SJSA1 (cell line): Measurements from ENCODE around the gene PLXNB3. TPM values are rescaled to one million over a fixed set of nuclear protein-coding genes. Genes with fewer than 3 reads are reported as not detected.
"Not testable (repeated sequence)": the region's sequence is repeated elsewhere in the genome, so short reads cannot be mapped to it uniquely, and the experiment has no call there.

Source experiments
- DNase-seq, 2 experiments: peaks; one replicate each; pipeline ENCODE4 v3.0.0-alpha.2; 2015 to 2020; ENCODE audit warnings: low spot score in 2 of 2, low read depth in 1 of 2
- H3K27ac ChIP-seq: fragments of 250-450 bp; sonication (Bioruptor Pico); 2 replicates; pipeline ENCODE4 v1.5.1; 2020; ENCODE audit warnings: mild to moderate bottlenecking, moderate library complexity
- H3K27me3 ChIP-seq: fragments of 250-450 bp; sonication (Bioruptor Pico); replicated peaks from 2 replicates; pipeline ENCODE4 v1.5.1; 2020; ENCODE audit warnings: mild to moderate bottlenecking, moderate library complexity
- H3K36me3 ChIP-seq: fragments of 250-450 bp; sonication (Bioruptor Pico); 2 replicates; pipeline ENCODE4 v1.5.1; 2020; ENCODE audit warnings: mild to moderate bottlenecking
- H3K4me1 ChIP-seq: fragments of 250-450 bp; sonication (Bioruptor Pico); replicated peaks from 2 replicates; pipeline ENCODE4 v1.6.1; 2021; ENCODE audit warnings: mild to moderate bottlenecking
- H3K4me3 ChIP-seq: fragments of 250-450 bp; sonication (Bioruptor Pico); 2 replicates; pipeline ENCODE4 v1.5.1; 2020; ENCODE audit warnings: mild to moderate bottlenecking
- H3K9me3 ChIP-seq: fragments of 250-450 bp; sonication (Bioruptor Pico); replicated peaks from 2 replicates; pipeline ENCODE4 v1.5.1; 2020; ENCODE audit warnings: mild to moderate bottlenecking
- total RNA-seq: library from RNA; depleted of rRNA; stranded (reverse); fragments of >200 nt; shearing (Covaris generic); gene quantifications from 2 replicates; pipeline ENCODE4 v1.2.3, GENCODE V29; 2014

PLXNB3 gene
- total RNA-seq, 1 experiment from 2014 or later, result 1.3 TPM

DNA sequence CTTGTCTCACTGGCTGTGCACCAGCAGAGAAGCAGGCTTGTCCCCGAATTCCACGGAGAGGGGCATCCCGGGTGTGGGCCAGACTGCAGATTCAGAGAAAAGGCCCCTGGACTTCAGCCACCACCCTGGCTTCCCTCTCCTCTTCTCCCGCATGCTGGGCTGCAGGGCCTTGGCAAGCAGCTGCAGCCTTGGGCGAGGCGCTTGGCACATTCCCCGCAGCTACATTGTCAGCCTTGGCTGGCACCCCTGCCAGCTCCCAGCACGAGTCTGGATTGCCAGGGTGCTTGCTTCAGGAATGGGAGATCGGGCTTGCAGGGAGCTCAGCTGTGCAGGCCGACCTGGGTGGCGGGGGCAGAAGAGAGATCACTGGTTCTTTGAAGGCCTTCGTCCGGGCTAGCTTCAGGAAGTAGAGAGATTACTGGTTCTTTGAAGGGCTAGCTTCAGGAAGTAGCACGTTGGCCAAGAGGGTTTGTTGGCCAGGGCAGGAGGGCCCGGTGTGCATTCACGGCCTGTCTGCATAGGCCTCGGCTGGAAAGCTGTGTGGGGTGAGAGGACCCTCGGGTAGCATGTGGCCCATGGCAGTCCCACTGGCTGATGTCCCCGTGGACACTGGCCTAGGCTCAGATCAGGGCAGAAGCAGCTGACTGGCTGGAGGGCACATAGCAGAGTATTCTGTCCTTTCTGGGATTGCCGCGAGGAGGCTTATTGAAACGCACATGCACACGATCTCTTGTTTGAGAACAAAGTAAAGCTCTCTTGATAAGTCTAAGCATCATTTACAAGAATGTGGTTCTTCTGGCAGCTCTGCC is 36.7 kb upstream of the PLXNB3 start:
- Histone ChIP-seq H3K27ac (no peak overlapping the region), H3K27me3 (no peaks in the 10 kb centered on the region)
- no peak for DNase-seq

DNA sequence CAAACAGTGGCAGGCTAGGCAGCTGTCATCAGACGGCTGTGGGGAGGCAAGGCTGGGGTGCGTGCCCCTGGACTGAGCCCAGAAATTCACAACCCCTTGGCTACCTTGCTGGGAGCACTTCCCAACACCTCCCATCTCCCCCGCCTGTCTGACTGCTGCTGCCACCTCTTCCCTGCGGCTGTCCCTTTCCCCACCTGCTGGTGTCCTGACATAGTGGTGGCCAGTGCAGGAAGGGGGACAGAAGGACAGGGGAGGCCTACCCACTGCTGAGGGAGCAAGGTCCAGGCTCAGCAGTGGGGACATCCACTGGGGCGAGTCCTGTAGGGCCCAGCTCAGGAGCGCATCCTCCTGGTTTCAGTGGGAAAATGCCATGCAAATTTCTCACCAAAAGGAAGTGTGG is 36.0 kb upstream of the PLXNB3 start:
- Histone ChIP-seq H3K27ac (no peak overlapping the region), H3K9me3 (no peaks in the 10 kb centered on the region), H3K4me3 (no peak overlapping the region), H3K36me3 (peaks cover 8% of the 10 kb centered on the region; the same call in 1 of the 2 replicates), H3K27me3 (no peaks in the 10 kb centered on the region), H3K4me1 (peaks cover 28% of the 10 kb centered on the region)
- DNase-seq, result no peak

More for the DNA sequence above, 36.7 kb upstream of the PLXNB3 start:
- peaks cover 35% of the 10 kb centered on the region for H3K4me1 ChIP-seq
- H3K9me3 ChIP-seq, result no peaks in the 10 kb centered on the region
- peaks cover 13% of the 10 kb centered on the region for H3K36me3 ChIP-seq
- H3K4me3 ChIP-seq, result no peak overlapping the region

DNA sequence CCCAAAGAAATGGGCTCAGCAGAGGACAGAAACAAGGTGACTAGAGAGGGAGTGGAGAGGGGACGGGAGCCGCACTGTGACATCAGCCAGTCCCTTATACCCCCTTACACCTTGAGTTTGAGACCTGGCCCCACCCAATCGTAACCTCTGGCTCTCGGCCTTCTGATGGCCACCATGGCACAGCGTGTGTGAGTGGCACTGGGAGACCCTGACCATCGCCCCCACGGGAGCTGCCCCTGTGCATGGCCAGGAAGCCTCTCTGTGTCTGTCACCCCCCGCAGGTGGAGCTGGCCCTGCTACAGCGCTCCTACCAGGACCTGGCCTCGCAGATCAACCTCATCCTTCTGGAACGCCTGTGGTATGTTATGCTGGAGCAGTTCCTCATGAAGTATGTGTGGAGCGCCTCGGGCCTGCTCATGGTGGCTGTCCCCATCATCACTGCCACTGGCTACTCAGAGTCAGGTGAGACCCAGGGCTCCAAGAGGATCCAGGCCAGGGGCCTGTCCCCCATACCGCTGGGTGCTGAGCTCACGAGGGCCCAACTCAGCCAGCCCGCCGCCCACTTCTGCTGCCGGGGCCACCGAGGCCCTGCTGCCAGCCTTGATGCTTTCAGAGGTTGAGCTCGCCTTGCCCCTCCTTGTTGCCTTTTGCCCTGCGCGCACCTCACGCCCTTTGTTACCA is 35.0 kb upstream of the PLXNB3 start:
- Histone ChIP-seq H3K4me1 (peaks cover 27% of the 10 kb centered on the region), H3K9me3 (no peaks in the 10 kb centered on the region), H3K36me3 (peaks cover under 1% of the 10 kb centered on the region; the same call in 1 of the 2 replicates), H3K4me3 (no peak overlapping the region), H3K27ac (no peak overlapping the region), H3K27me3 (no peaks in the 10 kb centered on the region)
- DNase-seq, result no peak

DNA sequence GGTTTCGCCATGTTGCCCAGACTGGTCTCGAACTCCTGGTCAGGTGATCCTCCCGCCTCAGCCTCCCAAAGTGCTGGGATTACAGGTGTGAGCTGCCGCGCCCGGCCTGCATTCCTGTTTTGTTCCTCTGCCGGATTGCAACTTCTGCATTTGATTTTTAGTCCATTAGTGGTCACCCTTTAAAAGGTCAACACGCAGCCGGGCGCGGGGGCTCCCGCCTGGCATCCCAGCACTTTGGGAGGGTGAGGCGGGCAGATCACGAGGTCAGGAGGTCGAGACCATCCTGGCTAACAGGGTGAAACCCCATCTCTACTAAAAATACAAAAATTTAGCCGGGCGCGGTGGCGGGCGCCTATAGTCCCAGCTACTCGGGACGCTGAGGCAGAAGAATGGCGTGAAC is 33.9 kb upstream of the PLXNB3 start:
- not testable (repeated sequence) for DNase-seq, H3K27ac ChIP-seq, H3K27me3 ChIP-seq, H3K9me3 ChIP-seq, H3K36me3 ChIP-seq, H3K4me3 ChIP-seq
- peaks cover 22% of the 10 kb centered on the region for H3K4me1 ChIP-seq

DNA sequence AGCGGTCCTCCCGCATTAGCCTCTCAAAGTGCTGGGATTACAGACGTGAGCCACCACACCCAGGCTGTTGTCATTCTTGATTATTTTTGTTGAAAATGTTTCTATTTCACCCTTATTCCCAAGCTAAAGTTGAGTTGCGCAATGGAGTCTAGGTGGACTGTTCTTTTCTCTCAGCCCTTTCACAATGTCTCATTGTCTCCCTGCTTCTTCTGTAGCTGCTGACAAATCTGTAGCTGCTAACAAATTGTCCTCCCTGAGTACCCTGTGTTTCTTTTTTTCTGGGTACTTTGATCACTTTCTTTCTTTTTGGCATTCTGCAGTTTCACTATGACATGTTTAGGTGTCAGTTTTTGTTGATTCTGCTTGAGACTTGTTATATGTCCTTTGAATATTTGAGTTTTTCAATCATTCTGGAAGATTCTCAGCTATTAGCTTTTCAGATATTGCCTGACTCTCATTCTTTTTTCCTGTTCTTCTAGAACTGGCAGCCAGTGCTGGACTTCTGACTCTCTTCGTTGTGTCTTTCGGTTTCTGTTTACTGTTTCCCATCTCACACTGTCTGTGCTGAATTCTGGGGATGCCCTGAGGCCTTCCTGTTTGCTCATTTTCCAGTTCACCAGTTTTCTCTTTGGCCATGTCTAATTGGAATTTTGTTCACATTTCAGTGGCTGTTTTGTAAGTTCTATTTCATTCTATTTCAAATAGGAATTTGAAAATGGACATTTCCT is 32.8 kb upstream of the PLXNB3 start:
- H3K9me3 ChIP-seq, result no peaks in the 10 kb centered on the region
- H3K27ac ChIP-seq, result no peak overlapping the region
- no peaks in the 10 kb centered on the region for H3K27me3 ChIP-seq
- no peaks in the 10 kb centered on the region for H3K36me3 ChIP-seq
- no peak overlapping the region for H3K4me3 ChIP-seq
- peaks cover 11% of the 10 kb centered on the region for H3K4me1 ChIP-seq
- DNase-seq, result no peak

DNA sequence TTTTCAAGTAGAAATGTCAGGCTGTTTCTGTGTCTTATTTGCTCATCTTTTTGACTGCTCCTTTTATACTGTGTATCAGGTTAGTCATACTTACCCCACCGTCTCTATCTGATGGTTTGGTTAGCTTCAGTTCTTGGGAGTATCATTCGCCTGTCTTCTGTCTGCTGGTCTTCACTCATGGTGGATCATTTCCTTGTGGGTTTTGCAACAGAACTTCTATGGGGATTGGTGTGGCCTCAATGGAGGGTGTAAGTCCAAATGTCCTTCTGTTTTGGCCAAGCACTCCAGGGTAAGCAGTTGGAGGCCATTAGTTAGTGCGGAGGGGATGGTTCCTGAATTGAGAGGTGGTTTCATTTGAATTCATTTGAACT is 32.2 kb upstream of the PLXNB3 start:
- Histone ChIP-seq H3K9me3 (no peaks in the 10 kb centered on the region), H3K27ac (no peak overlapping the region), H3K4me3 (no peak overlapping the region), H3K36me3 (no peaks in the 10 kb centered on the region), H3K4me1 (peaks cover 5% of the 10 kb centered on the region), H3K27me3 (no peaks in the 10 kb centered on the region)
- DNase-seq, result no peak

DNA sequence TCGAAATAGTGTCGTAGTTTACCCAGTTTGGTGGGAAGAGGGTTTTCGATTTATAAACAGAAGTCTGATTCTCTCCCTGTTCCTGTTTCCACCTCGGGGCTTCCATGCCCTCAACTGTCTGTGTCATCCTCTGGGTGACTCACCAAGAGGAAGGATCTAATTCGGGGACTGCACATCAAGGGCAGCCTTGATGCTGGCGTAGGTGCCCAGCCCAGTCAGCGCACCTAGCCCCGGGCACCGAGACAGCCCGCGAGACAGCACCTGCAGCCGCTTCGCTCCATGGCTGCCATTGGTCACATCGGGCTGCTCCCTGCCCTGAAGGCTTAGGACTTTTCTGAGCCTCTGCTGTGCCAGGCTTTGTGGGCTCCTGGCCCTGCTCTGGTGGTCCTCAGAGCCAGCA is 31.6 kb upstream of the PLXNB3 start:
- H3K27ac ChIP-seq, result no peak overlapping the region
- no peaks in the 10 kb centered on the region for H3K9me3 ChIP-seq
- H3K4me1 ChIP-seq, result no peaks in the 10 kb centered on the region
- no peaks in the 10 kb centered on the region for H3K36me3 ChIP-seq
- H3K27me3 ChIP-seq, result no peaks in the 10 kb centered on the region
- no peak for DNase-seq
- no peak overlapping the region for H3K4me3 ChIP-seq

DNA sequence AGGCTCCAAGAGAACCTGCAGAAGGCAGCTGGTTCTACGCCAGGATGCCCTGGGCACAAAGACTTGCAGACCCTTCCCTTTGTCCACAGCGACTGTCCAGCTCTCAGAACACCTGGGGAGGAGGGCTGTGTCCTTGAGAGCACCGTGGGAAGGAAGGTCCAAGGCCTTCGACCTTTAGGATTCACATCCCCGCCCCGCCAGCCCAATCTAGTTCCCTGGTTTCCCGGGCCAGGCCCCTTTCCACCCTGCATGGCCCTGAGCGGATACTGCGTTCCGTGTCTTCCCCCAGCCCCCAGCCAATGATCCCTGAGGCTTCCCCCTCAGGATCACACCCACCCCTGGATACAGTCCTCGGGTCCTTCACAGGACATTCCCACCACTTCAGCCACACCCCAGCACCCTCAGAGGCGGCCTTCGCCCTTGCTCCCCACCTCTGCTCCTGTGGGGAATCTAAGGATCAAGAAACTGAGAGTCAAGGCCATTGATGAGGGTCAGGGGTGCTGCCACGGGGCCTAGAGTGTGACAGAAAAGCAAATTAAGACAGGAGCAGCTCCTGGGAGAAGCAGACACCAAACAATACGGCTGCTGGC is 30.3 kb upstream of the PLXNB3 start:
- Histone ChIP-seq H3K36me3 (no peaks in the 10 kb centered on the region), H3K4me3 (no peak overlapping the region), H3K27ac (no peak overlapping the region), H3K27me3 (no peaks in the 10 kb centered on the region), H3K9me3 (no peaks in the 10 kb centered on the region), H3K4me1 (no peaks in the 10 kb centered on the region)
- DNase-seq, result no peak

DNA sequence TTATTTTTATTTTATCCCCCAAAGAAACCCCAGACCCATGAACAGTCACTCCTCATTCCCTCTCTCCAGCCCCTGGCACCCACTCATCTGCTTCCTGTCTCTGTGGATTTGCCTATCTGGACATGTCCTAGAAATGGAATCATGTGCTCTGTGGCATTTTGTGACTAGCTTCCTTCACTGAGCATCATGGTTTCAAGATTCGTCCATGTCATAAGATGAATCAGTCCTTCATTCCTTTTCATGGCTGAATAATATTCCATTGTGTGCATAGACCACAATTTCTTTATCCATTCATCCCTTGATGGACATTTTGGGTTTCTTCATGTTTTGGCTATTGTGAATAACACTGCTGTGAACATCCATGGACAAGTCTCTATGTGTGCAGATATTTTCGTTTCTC is 29.2 kb upstream of the PLXNB3 start:
- no peaks in the 10 kb centered on the region for H3K36me3 ChIP-seq
- H3K4me1 ChIP-seq, result no peaks in the 10 kb centered on the region
- H3K9me3 ChIP-seq, result no peaks in the 10 kb centered on the region
- no peaks in the 10 kb centered on the region for H3K27me3 ChIP-seq
- H3K4me3 ChIP-seq, result no peak overlapping the region
- no peak overlapping the region for H3K27ac ChIP-seq
- no peak for DNase-seq

DNA sequence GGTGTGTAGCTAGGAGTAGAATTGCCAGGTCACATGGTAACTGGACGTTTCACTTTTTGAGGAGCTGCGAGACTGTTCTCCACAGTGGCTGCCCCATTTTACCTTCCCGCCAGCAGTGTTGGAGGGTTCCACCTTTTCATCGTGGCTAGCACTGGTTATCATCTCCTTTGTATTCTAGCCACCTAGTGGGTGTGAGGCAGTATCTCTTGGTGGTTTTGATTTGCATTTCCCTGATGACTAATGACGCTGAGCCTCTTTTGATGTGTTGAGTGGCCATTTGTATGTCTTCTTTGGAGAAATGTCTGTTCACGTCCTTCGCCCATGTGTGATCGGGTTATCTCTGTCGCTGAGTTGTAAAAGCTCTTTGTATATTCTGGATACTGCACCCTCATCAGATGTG is 28.8 kb upstream of the PLXNB3 start:
- Histone ChIP-seq H3K36me3 (no peaks in the 10 kb centered on the region), H3K4me3 (no peak overlapping the region), H3K4me1 (no peaks in the 10 kb centered on the region), H3K27ac (no peak overlapping the region), H3K9me3 (no peaks in the 10 kb centered on the region), H3K27me3 (no peaks in the 10 kb centered on the region)
- no peak for DNase-seq

DNA sequence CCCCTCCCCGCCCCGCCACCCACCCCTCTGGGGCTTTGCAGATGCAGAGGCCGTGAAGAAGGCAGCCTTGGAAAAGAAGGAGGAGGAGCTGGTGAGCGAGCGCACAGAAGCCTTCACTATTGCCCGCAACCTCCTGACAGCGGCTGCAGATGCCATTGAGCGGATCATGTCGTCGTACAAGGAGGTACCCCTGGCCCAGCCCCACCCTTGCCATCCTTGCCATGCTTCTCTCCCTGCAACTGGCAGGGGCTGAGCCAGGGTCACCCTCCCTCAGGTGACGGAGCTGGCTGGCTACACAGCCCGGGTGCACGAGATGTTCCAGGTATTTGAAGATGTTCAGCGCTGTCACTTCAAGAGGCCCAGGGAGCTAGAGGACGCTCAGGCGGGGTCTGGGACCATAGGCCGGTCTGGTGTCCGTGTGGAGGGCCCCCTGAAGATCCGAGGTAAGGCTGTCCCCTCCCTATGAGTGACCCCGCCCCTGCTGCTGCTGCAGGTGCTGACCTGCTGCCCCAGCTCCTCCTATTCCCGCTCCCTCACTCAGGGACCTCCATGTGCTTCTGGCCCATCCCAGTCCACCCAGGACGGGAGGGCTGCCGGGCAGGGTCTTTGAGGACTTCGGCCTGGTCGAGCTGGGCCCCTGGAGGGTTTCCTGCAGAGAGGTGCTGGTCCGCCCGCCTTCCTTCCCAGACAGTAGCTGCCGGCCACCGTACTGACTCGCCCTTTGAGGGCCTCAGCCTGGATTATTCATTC is 27.8 kb upstream of the PLXNB3 start:
- no peak overlapping the region for H3K27ac ChIP-seq
- H3K27me3 ChIP-seq, result no peaks in the 10 kb centered on the region
- H3K9me3 ChIP-seq, result no peaks in the 10 kb centered on the region
- DNase-seq, result no peak
- H3K36me3 ChIP-seq, result no peaks in the 10 kb centered on the region
- H3K4me3 ChIP-seq, result no peak overlapping the region
- H3K4me1 ChIP-seq, result no peaks in the 10 kb centered on the region

DNA sequence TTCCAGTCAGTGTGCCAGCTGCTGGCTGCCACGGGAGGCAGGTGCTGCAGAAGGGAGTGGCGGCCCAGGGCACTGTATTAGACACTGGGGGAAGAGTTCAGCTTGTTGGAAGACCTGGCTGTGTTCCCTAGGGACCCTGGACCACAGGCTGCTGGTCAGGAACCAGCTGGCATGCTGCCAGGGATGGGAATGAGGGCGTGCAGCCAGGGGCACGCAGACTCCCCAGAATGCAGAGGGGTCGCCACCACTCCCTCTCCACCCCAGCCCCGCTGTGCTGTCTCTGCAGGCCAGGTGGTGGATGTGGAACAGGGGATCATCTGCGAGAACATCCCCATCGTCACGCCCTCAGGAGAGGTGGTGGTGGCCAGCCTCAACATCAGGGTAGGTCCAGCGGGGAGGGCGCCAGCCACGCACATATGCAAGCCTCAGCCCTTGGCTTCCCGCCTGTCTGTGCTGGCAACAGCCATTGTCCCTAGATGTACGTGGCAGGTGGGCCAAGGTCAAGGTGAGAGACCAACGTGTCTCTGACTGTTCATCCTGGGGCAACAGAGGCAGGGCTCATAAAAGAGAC is 27.1 kb upstream of the PLXNB3 start:
- Histone ChIP-seq H3K9me3 (no peaks in the 10 kb centered on the region), H3K4me3 (no peak overlapping the region), H3K36me3 (no peaks in the 10 kb centered on the region), H3K4me1 (no peaks in the 10 kb centered on the region), H3K27me3 (no peaks in the 10 kb centered on the region), H3K27ac (no peak overlapping the region)
- no peak for DNase-seq

DNA sequence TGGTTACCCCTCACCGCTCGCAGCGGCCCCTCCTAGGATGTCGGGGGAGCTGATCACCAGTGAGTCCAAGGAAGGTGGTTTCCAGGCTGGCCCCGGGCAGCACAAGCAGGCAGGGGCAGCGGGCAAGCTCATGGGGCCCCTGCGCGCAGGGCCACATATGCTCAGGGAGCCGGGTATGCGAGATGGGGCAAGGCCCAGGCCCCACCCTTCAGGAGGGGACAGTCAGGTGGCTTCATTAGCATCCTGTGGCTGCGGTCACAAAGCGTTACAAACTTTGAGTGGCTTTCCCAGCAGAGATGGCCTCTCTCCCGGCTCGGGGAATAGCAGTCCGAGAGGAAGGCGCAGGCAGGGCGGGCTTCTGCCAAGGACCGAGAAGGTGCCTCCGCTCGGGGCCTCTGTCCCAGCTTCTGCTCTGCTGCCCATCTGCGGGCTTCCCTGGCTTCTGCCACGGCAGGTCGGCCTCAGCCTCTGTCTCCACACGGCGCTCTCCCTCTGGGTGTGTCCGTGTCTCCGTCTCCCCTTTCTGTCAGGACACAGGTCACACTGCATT is 25.9 kb upstream of the PLXNB3 start:
- Histone ChIP-seq H3K9me3 (no peaks in the 10 kb centered on the region), H3K27ac (no peak overlapping the region), H3K4me3 (no peak overlapping the region), H3K4me1 (no peaks in the 10 kb centered on the region), H3K36me3 (no peaks in the 10 kb centered on the region), H3K27me3 (no peaks in the 10 kb centered on the region)
- no peak for DNase-seq
